ENCODE results near the gene SSC5D. TPM values are rescaled to one million over a fixed set of nuclear protein-coding genes. Genes with fewer than 3 reads are reported as not detected.

Gene SSC5D
- total RNA-seq, 1 experiment from 2014 or later, result 1.5 TPM

- H3K4me3 ChIP-seq (replicated peaks in 1 of 2; ENCODE audit: low read depth in 1 of 2, low read length in 2 of 2), result peak overlapping the region; percentile 51 to 98; a peak in 2 of 4 replicates
- DNase-seq (ENCODE audit: low read depth, low spot score), result no peak
- RAD21 ChIA-PET (ENCODE audit: low non-redundant PET in 1 of 2, low total read pairs in 2 of 2, uncharacterized antibody in 2 of 2, unreplicated experiment in 2 of 2), result no interaction called here
Observed at GRCh38 chr19:55462722-55463121, 25.5 kb upstream of the SSC5D start.

GRCh38 chr19:55463583-55464031, 24.6 kb upstream of the SSC5D start:
- H3K36me3 ChIP-seq (ENCODE audit: control insufficient read depth in 1 of 2, insufficient read depth in 2 of 2, low read length in 2 of 2), result no peaks in the 10 kb centered on the region
- H2AFZ ChIP-seq (ENCODE audit: low read depth, low read length, poor library complexity, severe bottlenecking), result no peak overlapping the region
- no peak overlapping the region for H3K4me3 ChIP-seq (replicated peaks in 1 of 2; ENCODE audit: low read depth in 1 of 2, low read length in 2 of 2)
- H3K9ac ChIP-seq (ENCODE audit: low read length), result no peak overlapping the region
- no peaks in the 10 kb centered on the region for H3K9me2 ChIP-seq (ENCODE audit: insufficient read depth)
- ChIA-PET CTCF (no interaction called here), RAD21 (ENCODE audit: low non-redundant PET in 1 of 2, low total read pairs in 2 of 2, uncharacterized antibody in 2 of 2, unreplicated experiment in 2 of 2) (no interaction called here), POLR2A (no interaction called here)
- H3K27ac ChIP-seq (ENCODE audit: low read depth, low read length), result no peak overlapping the region; the same call in 1 of the 2 replicates
- peaks cover 9% of the 10 kb centered on the region; the same call in 1 of the 2 replicates for H3K79me2 ChIP-seq (ENCODE audit: insufficient read depth, low read length)
- no peaks in the 10 kb centered on the region for H3K27me3 ChIP-seq (ENCODE audit: insufficient read depth, low read length)
- H3K4me1 ChIP-seq (ENCODE audit: control insufficient read depth in 1 of 2, insufficient read depth in 2 of 2, low read length in 2 of 2), result peaks cover 19 to 43% of the 10 kb centered on the region in 2 experiments
- no peaks in the 10 kb centered on the region for H3K9me3 ChIP-seq (ENCODE audit: control insufficient read depth in 1 of 2, insufficient read depth in 1 of 2, low read depth in 1 of 2, low read length in 2 of 2)
- H4K20me1 ChIP-seq (ENCODE audit: insufficient read depth), result no peaks in the 10 kb centered on the region
- ATAC-seq, result no peak
- no peak overlapping the region for H3K4me2 ChIP-seq (ENCODE audit: low read length)
- BruUV-seq (replicated peaks), result no TSS peak
- intact Hi-C loops (cut with micrococcal nuclease), result no loop called here
- no peak for DNase-seq (ENCODE audit: low read depth, low spot score)
- TF ChIP-seq TCF7L2 (IDR thresholded peaks at IDR 0.05; ENCODE audit: borderline replicate concordance, extremely low read depth, insufficient read depth, insufficient read length) (no peak), EZH2 (IDR thresholded peaks at IDR 0.05) (no peak), ATF3 (IDR thresholded peaks at IDR 0.05) (no peak), EGR1 (IDR thresholded peaks at IDR 0.05; ENCODE audit: low read depth) (no peak), POLR2AphosphoS5 (IDR thresholded peaks at IDR 0.05; ENCODE audit: low read depth, low read length) (no peak), ZBTB33 (IDR thresholded peaks at IDR 0.05; ENCODE audit: extremely low read depth, insufficient replicate concordance, low read length) (no peak)
- TF ChIP-seq, protein P1, sequence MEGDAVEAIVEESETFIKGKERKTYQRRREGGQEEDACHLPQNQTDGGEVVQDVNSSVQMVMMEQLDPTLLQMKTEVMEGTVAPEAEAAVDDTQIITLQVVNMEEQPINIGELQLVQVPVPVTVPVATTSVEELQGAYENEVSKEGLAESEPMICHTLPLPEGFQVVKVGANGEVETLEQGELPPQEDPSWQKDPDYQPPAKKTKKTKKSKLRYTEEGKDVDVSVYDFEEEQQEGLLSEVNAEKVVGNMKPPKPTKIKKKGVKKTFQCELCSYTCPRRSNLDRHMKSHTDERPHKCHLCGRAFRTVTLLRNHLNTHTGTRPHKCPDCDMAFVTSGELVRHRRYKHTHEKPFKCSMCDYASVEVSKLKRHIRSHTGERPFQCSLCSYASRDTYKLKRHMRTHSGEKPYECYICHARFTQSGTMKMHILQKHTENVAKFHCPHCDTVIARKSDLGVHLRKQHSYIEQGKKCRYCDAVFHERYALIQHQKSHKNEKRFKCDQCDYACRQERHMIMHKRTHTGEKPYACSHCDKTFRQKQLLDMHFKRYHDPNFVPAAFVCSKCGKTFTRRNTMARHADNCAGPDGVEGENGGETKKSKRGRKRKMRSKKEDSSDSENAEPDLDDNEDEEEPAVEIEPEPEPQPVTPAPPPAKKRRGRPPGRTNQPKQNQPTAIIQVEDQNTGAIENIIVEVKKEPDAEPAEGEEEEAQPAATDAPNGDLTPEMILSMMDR (IDR thresholded peaks at IDR 0.05 in 2 of 3, conservative IDR thresholded peaks at IDR 0.05 in 1 of 3; ENCODE audit: borderline replicate concordance in 1 of 3, insufficient read depth in 1 of 3, low read depth in 2 of 3, low read length in 2 of 3), result no peak

More at GRCh38 chr19:55462722-55463121, 25.5 kb upstream of the SSC5D start:
- BruUV-seq (replicated peaks), result no TSS peak
- H3K9me3 ChIP-seq (ENCODE audit: control insufficient read depth in 1 of 2, insufficient read depth in 1 of 2, low read depth in 1 of 2, low read length in 2 of 2), result no peaks in the 10 kb centered on the region
- H3K36me3 ChIP-seq (ENCODE audit: control insufficient read depth in 1 of 2, insufficient read depth in 2 of 2, low read length in 2 of 2), result no peaks in the 10 kb centered on the region
- ChIA-PET CTCF (interaction anchor here (1.5 kb wide), 2 partner anchors 9 to 41 kb away, joined by 3 to 7 read pairs; no protein-coding TSS in a partner anchor), POLR2A (no interaction called here)
- peaks cover 14 to 35% of the 10 kb centered on the region in 2 experiments for H3K4me1 ChIP-seq (ENCODE audit: control insufficient read depth in 1 of 2, insufficient read depth in 2 of 2, low read length in 2 of 2)
- TF ChIP-seq MAX (IDR thresholded peaks at IDR 0.05) (0 out of 2 replicates have a peak, but pooled peaks have one; percentile 4), RAD21 (IDR thresholded peaks at IDR 0.05; ENCODE audit: low read depth) (no peak), CBX3 (IDR thresholded peaks at IDR 0.05; ENCODE audit: low read depth) (no peak), CEBPB (IDR thresholded peaks at IDR 0.05; ENCODE audit: low read depth) (no peak), SIN3A (IDR thresholded peaks at IDR 0.05; ENCODE audit: low read depth) (no peak), TCF7L2 (IDR thresholded peaks at IDR 0.05; ENCODE audit: borderline replicate concordance, extremely low read depth, insufficient read depth, insufficient read length) (no peak), ELF1 (IDR thresholded peaks at IDR 0.05; ENCODE audit: borderline replicate concordance, low read depth) (no peak)
- no peaks in the 10 kb centered on the region for H3K9me2 ChIP-seq (ENCODE audit: insufficient read depth)
- no peaks in the 10 kb centered on the region for H4K20me1 ChIP-seq (ENCODE audit: insufficient read depth)
- H3K27me3 ChIP-seq (ENCODE audit: insufficient read depth, low read length), result no peaks in the 10 kb centered on the region
- H3K27ac ChIP-seq (ENCODE audit: low read depth, low read length), result no peak overlapping the region
- intact Hi-C loops (cut with micrococcal nuclease), result no loop called here
- H3K9ac ChIP-seq (ENCODE audit: low read length), result no peak overlapping the region
- H2AFZ ChIP-seq (ENCODE audit: low read depth, low read length, poor library complexity, severe bottlenecking), result no peak overlapping the region
- ATAC-seq, result no peak
- peak overlapping the region; percentile 98 for H3K4me2 ChIP-seq (ENCODE audit: low read length)
- peaks cover 12% of the 10 kb centered on the region; the same call in 1 of the 2 replicates for H3K79me2 ChIP-seq (ENCODE audit: insufficient read depth, low read length)
